Renal cortical epithelial cell (primary cell): ENCODE results near the gene SSBP2. TPM values are rescaled to one million over a fixed set of nuclear protein-coding genes. Genes with fewer than 3 reads are reported as not detected.
"Not testable (repeated sequence)": the region's sequence is repeated elsewhere in the genome, so short reads cannot be mapped to it uniquely, and the experiment has no call there.

Source experiments
- DNase-seq: peaks from one replicate; pipeline ENCODE4 v3.0.0-alpha.2; 2011; ENCODE audit warnings: low read depth
- total RNA-seq: library from RNA; depleted of rRNA; stranded (reverse); fragments of >200 nt; gene quantifications from 2 replicates; pipeline ENCODE4 v1.2.3, GENCODE V29; 2014

SSBP2 gene
- total RNA-seq, 1 donor from 2014 or later, result 14.4 TPM

DNA sequence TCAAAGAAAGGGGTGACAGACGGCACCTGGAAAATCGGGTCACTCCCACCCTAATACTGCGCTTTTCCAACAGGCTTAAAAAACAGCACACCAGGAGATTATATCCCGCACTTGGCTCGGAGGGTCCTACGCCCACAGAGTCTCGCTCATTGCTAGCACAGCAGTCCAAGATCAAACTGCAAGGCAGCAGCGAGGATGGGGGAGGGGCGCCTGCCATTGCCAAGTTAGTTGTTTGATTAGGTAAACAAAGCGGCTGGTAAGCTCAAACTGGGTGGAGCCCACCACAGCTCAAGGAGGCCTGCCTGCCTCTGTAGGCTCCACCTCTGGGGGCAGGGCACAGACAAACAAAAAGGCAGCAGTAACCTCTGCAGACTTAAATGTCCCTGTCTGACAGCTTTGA lies 158.8 kb downstream of the SSBP2 start:
- not testable (repeated sequence) for DNase-seq

- no peak for DNase-seq
Measured at GRCh38 chr5:81590498-81591384, 160.2 kb downstream of the SSBP2 start.

DNA sequence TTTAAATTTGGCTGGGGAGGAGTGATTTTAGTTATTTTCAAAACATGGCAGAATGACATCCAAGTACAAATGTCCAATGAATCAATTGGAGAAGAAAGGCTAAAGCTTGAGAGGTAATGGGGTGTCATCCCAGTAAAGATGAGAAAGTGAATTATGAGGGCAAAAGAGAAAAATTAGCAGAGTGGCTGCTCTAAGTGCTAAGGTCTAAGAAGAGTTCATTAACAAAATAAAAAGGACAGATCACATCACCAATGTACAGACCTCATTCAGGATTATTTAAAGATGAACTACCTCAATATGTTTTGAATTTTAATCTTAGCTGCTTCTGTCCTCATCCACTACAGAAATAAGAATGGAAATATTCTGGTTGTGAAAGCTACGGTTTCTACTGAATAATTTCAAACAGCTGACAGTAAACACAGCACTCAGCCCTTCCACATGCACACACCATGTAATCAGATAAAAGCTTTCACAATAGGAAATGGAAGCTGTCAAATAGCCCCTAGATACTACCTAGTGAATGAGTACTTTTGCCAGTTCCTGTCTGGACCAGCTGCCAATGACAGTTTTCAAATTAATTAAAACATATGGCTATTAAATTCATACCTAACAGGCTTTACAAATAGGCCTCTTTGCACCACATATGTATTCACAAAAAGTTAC lies 171.5 kb downstream of the SSBP2 start:
- DNase-seq, result no peak

GRCh38 chr5:81577091-81577490 lies 173.8 kb downstream of the SSBP2 start:
- DNase-seq, result no peak

- no peak for DNase-seq
Measured at GRCh38 chr5:81575924-81576323, 175.0 kb downstream of the SSBP2 start.

GRCh38 chr5:81572201-81572600 lies 178.7 kb downstream of the SSBP2 start:
- DNase-seq, result no peak

DNA sequence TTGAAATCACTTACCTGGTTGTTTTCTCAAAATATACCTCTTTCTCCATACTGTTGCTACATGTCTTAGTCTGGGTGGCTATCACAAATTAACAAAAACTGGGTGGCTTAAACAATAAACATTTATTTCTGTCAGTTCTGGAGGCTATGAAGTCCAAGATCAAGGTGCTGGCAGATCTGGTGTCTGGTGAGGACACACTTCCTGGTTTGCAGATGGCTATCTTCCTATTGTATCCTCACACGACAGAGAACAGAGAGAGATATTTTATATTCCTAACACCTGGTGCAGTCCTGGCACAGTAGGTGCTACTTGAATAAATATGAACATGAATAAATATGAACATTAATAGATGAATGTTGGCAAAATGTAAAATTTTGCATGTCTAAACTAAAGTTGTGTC lies 192.7 kb downstream of the SSBP2 start:
- no peak for DNase-seq

- DNase-seq, result no peak
Measured at GRCh38 chr5:81556809-81557208, 194.1 kb downstream of the SSBP2 start.

GRCh38 chr5:81555865-81556264 lies 195.0 kb downstream of the SSBP2 start:
- DNase-seq, result no peak

GRCh38 chr5:81554647-81555046 lies 196.2 kb downstream of the SSBP2 start:
- DNase-seq, result no peak

DNA sequence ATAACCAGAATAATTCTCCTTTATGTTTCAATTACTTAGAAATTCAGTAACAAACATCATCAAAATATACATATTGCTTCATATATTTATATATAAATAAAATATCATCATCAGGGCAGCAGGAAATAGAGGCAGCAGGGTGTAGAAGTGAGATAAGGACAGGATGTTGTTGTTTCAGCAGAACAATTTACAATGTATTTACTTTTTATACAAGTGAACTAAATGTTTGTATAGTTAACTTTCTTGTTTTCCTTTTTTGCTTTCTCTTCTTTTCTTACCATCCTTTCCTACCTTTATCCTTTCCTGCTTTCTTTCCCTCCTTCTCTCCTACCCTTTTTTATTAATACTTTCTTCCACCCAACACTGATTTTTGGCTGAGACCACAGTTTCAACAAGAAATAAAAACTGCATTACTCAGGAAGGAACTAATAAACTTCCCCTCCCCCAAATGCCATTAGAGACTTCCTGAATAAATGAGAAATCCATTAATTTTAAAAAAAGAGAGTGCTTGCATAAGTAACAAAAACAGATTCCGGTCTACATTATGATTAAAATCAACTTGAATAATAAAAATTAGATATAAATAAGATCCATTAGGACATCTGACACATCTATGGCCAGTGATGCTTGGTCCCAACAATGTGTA lies 197.2 kb downstream of the SSBP2 start:
- peak; percentile 10 for DNase-seq

DNA sequence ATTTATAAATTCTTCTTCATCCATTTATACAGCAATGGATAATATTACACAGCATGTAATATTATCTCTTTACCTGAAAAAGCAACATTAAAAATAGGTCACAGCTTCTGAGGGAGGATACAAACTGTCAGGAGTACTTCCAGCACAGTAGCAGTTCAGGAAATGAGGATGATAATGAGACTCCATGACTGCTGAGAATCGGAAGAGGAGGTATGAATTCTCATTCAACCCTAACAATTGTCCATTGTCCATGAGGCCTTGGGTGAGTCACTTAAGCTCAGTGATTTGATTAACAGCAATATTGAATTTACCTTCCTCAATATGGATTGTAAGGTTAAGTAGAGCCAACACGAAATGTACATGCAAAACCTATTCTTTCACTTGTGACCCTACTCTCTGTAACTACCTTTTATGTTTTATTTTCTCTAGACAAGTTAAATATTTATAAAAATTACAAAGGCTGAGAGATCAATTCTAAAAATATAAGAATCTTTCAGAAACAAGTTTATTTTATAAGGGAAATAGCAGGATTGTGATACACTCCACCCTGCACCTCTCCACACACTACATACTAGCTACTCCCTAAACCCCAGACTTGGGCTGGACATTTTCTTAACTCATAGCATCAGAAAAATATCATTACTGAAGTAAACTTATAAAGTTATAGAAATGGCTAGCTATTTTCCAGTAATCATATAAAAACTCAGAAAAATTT lies 197.9 kb downstream of the SSBP2 start:
- DNase-seq, result peak; percentile 43

- DNase-seq, result no peak
Measured at GRCh38 chr5:81549123-81549522, 201.8 kb downstream of the SSBP2 start.

GRCh38 chr5:81547001-81547400 lies 203.9 kb downstream of the SSBP2 start:
- DNase-seq, result no peak

GRCh38 chr5:81545911-81546310 lies 205.0 kb downstream of the SSBP2 start:
- peak; percentile 88 for DNase-seq

DNA sequence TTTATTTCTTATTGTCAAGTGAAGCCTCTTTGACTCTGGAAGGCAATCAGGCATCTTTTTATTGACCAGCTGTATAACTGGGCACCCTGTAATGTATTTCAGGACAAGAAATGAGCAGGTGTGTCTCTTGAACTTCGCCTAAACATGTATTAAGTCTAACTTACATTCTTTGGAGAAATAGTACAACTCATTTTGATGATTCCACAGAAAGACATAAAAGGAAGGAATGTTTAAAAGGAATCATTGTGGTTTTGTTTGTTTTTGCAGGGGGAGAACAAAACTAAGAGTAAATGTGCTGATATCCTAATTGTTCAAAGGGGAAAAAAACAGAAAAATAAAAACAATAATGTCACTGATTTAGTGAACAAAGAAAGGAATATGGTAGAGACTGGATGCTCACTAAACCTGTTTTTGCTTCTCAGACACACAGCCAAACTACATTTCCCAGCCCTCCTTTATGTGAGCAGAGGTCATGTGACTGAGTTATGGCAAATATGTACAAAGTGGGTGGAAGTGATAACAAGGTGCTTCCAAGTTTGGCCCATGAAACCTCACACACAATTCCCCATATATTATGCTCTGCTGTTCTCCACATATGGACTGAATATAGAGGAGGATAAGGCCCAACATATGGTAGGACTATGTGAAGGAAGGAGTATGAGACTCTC lies 206.4 kb downstream of the SSBP2 start:
- peak; percentile 19 for DNase-seq

DNA sequence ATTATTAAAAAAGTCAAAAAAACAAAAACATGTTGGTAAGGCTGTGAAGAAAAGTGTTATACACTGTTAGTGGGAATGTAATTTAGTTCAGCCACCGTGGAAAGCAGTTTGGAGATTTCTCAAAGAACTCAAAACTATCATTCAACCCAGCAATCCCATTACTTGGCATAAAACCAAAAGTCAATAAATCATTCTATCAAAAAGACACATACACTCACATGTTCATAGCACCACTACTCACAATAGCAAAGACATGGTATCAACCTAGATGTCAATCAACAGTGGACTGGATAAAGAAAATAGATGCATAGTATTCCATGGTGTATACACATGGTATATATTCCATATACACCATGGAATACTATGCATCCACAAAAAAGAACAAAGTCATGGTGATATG lies 208.7 kb downstream of the SSBP2 start:
- DNase-seq, result no peak

DNA sequence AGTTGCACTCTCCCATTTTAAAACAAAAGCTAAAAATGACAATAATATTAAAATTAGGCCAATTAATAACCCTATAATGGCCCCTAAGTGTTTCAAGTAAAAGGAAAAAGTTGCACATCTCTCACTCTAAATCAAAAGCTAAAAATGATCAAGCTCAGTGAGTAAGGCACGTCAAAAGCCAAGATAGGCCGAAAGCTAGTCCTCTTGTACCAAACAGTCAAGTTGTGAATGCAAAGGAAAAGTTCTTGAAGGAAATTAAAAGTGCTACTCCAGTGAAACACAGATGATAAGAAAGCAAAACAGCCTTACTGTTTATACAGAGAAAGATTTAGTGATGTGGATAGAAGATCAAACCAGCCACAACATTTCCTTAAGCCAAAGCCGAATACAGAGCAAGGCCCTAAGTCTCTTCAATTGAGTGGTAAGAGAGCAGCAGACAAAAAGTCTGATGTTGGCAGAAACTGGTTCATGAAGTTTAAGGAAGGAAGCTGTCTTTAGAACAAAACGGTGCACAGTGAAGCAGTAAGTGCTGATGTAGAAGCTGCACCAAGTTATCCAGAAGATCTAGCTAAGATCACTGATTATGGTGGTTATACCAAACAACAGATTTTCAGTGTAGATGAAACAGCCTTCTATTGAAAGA lies 212.9 kb downstream of the SSBP2 start:
- no peak for DNase-seq

- peak; percentile 32 for DNase-seq
Measured at GRCh38 chr5:81534441-81534840, 216.5 kb downstream of the SSBP2 start.

GRCh38 chr5:81533629-81534405 lies 217.1 kb downstream of the SSBP2 start:
- DNase-seq, result peak; percentile 62
